Measurements from ENCODE around the gene ICE2.

DNA sequence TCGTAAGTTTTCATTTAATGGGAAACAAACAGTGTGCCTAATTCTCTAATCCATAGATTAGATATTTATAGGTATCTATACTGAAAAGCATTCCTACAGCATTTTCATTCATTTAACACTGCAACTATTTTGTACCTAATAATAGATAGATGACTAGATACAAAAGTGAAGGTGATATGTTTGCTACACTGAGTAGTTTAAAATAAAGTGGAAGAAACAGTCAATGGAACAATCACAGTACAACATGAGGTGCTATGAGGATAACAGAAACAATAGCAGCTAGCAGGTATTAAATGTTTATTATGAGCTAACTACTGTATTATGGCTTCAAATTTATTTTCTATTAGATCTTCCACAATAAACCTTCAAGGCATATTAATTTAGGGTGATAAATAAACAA, 50.0 kb downstream of the ICE2 start:
- TF ChIP-seq, protein P1, sequence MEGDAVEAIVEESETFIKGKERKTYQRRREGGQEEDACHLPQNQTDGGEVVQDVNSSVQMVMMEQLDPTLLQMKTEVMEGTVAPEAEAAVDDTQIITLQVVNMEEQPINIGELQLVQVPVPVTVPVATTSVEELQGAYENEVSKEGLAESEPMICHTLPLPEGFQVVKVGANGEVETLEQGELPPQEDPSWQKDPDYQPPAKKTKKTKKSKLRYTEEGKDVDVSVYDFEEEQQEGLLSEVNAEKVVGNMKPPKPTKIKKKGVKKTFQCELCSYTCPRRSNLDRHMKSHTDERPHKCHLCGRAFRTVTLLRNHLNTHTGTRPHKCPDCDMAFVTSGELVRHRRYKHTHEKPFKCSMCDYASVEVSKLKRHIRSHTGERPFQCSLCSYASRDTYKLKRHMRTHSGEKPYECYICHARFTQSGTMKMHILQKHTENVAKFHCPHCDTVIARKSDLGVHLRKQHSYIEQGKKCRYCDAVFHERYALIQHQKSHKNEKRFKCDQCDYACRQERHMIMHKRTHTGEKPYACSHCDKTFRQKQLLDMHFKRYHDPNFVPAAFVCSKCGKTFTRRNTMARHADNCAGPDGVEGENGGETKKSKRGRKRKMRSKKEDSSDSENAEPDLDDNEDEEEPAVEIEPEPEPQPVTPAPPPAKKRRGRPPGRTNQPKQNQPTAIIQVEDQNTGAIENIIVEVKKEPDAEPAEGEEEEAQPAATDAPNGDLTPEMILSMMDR (IDR thresholded peaks at IDR 0.05): no peak
- TF ChIP-seq POLR2AphosphoS5 (IDR thresholded peaks at IDR 0.05): no peak
- no peak for TF ChIP-seq POLR2A (IDR thresholded peaks at IDR 0.05)
- TF ChIP-seq EP300 (IDR thresholded peaks at IDR 0.05): no peak

Data from stomach (tissue), 4 donors.